Measurements from ENCODE around the gene IFI27.

The IFI27 gene

DNA sequence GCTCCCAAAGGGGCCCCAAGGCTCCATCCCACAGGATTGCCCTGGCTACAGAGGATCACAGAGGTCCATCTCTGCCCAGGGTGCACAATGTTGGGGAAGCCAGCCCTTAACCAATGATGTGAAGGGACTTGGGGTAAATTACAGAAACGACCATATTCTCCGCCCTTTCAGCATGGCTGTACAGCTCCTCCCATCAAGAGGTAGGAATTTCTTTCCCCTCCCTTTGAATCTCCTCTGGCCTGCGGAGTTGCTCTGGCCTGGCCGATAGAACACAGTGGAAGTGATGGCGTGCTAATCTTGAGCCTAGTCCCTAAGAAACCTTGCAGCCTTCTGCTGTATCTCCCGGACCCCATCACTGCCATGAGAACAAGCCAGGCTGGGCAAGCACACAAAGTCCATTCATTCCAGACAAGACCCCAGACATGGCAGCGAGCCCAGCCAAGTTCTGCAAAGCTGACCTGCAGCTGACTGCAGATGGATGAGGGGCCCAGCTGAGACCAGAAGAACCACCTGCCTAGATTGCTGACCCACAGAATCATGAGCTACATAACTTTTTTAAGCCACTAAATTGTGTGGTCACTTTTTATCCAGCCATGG, 6.9 kb upstream of the IFI27 start:
- DNase-seq = no peak

DNA sequence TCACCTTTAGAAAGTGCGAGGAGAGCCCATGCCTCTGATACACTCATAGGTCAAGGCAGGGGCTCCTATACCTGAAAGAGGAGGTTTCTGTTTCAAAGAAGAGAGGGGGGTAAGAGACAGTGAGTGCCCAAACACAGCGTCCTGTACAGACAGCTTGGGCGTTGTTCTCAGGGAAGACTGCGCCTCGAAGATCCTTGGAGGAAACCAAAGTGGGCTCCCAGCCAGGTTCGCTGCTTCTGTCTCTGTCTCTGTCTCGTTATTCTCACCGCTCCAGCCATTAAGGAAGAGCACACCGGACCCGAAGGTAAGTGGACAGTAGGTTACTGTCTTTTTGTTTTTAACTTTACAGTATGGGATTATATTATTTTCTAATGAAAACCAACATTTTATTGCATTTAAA, 5.8 kb upstream of the IFI27 start:
- no peak for DNase-seq

DNA sequence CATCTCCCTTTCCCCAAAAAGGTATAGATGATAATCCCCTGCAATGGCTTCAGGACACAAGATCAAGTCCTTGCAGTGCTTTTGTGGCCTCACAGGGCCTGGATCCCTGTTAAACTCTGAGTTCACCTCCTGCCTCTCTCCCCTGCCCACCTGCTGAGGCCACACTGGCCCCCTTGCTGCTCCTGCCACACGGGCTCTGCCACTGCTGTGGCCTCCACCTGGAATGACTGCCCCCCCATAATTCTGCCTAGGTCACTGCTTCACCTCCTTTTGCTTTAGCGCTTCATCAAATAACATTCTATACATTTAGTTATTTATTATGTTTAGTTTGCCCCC, 653 bp upstream of the IFI27 start:
- no peak for DNase-seq

DNA sequence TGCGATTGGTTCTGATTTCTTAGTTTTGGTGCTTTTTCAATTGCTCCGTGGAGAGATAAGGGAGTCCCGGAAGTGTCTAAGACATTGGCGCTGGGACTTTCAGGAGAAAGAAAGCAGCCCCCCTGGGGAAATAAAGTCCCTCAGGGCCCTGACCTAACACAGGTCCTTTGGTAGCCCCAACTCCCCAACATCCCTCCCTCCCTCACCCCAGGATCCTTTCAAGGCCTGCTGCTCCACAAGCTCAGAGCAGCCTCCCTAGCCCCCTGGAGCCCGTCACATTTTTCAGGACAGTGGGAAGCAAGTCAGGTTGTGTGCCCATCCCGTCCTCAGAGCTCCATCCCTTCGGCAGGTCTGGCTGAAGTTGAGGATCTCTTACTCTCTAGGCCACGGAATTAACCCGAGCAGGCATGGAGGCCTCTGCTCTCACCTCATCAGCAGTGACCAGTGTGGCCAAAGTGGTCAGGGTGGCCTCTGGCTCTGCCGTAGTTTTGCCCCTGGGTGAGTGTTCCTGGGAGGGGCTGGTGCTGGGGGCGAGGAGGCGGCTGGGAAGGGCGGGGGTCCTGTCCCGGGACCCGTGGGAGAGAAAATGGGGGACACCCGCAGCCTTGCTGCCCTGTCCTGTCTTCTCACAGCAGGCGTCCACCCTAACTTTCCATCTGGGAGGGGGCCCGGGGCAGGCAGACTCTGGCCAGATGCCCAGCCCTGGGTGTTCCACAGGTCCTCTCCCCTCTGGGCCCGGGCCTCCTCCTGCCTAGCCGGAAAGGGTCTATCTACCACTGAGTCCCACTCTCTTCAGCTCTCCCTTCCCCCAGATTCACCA, 950 bp downstream of the IFI27 start:
- DNase-seq = no peak

DNA sequence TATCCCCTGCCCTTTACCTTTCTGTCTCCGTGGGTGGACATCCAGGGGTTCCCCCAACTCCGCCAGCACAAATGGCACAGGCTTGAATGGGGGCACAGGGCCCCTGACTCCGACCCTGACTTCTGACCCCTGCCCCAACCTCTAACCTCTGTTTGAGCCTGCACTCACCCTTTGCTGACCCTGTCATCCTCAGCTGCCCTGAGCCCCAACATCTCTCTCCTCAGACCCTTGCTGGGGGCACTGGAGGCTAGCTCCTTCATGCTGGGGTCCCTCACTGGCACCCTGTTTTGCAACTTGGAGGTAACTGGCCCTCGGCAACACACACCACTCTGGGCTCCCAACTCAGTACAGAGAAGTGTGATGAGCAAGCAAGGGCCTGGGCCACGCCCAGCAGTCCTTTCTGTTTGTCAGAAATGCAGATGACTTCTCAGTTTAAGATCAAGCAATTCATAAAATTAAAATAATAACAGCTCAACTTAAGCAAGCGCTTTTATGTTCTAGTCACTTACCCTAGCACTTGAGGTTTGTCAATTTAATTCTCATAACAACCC, 2.1 kb downstream of the IFI27 start:
- no peak for DNase-seq

DNA sequence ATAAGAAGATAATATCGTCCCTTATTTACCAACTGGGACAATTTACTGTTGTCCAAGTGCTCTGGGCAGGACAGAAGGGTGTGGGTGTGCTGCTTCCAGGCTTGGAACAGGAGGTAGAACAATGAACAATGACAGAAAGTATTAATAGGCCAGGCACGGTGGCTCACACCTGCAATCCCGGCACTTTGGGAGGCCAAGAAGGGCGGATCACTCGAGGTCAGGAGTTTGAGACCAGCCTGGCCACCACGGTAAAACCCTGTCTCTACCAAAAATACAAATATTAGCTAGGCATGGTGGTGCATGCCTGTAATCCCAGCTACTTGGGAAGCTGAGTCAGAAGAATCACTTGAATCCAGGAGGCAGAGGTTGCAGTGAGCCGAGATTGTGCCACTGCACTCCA, 2.5 kb downstream of the IFI27 start:
- no peak for DNase-seq

DNA sequence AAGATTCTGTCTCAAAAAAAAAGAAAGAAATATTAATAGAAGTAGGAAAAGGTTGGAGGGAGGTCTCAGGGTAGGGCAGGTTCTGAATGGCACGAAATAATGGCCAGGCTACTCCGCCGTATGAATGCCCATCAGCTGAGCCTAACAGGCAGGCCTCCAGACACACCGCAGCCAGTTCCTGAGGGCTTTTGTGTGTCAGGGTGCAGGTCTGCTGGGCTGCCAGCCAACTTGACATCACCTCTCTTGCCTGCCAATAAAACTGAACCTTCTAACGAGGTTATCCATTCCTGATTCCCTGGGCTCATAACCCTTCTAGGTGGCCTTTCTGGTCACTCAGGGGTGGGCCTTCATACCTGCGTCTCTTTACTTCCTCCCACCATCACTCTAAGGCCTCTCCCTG, 3.0 kb downstream of the IFI27 start:
- no peak for DNase-seq

DNA sequence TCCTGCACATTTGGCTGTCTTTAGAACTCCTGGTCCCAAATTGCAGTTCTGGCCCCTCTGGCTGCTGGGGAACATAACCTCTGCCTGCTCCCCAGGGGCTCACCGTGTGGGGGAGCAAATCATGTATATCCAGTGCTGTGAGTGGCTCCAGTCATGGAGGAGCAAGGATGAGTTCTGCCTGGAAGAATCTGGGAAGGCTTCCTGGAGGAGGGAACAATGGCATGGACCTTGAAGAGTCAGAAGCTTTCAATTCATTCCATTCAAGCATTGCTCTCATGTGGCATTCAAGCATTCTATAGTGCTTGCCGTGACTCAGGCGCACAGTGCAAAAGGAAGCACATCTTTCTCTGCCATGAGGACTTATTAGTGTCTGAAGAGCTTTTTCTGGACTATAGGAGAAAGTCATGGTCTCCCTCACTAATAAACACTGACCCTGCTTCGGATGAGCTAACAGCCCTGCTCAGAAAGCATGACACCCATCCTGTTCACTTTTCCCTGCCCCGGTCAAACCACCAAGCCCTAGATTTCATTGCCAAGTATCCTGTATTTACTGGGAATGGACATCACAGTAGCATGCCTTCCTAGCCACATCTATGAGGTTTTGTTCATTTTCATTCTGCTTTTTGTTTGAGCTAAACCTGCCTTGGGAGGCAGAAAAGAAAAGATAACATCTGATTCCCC, 3.5 kb downstream of the IFI27 start:
- DNase-seq = no peak

DNA sequence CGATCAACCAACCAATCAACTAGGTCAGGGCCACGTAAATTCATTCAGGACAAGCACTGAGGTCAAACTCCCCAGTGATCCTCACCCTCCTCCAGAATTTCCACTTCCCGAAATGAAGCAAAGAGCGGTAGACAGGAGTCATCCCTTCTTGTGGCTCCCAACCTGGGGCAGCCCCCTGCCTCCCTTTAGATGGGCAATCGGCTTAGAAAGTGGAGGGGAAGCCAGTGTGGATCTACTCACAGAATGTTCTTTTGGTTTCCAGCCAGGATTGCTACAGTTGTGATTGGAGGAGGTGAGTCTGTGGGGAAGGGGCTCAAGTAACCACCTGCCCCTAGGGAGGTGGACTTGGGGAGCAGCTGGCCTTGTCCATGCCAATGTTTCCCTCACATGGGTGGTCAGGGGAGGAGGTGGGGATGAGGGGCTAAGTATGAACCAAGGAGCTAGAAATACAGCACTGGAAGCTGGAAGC, 4.1 kb downstream of the IFI27 start:
- DNase-seq = no peak

DNA sequence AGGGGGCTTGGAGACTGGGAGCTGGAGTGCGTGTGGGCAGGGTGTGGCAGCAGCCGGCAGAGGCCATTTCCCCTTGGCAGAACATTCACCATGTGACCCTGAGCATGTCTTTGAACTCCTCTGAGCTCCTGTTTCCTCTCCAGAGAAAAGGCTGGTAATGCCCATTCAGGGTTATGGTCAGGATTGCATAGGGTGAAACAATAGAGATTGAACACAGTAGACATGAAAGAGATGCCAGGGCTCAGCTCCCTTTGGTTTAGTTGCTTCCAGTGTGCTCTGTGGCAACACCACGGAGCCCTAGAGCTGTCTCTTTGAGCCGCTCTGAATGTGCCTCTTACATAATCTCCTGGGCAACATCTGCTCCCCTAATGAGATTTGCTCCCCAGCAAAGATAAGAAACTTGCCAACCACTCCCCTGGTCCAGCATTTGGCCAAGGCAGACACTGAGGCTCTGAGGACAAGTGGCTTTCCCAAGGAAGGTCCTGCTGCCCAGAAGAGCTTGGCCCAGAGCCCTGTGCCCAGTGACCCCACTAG, 4.6 kb downstream of the IFI27 start:
- no peak for DNase-seq

DNA sequence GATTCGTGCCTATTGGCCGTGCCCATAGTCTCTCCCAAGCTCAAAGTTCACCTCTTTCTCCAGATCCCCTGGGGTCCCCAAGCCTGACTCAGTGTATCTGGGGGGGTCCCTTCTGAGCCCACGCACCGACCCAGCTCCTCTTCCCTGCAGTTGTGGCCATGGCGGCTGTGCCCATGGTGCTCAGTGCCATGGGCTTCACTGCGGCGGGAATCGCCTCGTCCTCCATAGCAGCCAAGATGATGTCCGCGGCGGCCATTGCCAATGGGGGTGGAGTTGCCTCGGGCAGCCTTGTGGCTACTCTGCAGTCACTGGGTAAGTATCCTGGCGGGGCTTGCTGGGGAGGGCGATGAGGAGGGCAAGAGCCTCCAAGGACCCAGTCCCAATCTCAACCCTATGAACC, 5.1 kb downstream of the IFI27 start:
- DNase-seq = no peak

DNA sequence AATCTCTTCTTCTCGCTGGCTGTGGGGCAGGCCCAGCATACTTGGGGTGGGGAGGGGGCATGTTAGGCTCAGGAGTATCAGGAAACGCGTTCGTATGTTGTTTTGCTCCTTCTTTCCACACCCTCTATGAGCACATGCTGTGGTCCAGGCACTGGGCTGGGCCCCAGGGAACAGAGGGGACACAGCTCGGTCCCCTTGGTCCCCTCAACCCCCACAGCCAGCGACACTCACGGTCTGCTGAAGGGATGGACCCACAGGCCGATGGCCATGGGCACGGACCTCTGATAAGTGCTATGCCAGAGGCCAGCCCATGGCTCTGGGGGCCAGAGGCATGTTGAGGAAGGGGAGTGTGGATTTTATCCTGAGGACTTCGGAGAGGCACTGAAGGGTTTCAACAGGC, 6.2 kb downstream of the IFI27 start:
- DNase-seq = no peak

DNA sequence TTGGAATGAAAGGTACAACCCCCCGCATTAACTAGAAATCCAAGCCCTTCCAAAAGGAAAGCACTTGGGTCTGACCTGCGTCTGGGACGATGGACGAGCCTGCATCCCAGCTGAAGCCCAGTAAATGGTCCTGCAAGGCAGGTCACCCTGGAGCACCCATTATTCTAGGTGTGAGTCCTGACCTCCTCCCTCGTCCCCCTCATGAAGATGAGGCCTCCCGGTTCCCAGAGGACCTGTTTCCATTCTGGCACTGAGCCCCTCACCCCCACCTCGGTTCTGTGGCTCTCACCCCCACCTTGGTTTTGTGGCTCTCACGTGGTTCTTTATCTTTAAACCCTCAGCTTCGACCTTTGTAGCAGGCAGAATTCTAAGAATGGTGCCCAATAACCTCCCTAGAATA, 7.3 kb downstream of the IFI27 start:
- DNase-seq = no peak

DNA sequence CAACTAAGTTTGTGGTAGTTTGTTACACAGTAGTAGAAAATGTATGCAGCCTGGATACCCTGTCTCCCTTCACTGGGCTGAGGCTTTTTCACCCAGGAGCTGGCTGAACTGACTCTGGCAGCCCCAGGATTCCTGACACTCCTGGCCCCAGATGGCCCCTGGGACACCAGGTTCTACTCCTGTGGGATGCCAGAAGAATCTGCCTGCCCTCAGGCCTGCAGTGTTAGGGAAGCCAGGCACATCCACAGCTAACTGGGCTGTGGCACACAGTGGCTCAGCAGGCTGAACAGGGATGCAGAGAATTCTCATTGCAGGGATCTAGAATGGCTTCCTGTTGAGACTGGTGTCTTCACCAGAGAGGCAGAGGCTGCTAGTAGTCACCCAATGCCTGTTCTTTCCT, 8.5 kb downstream of the IFI27 start:
- no peak for DNase-seq

DNA sequence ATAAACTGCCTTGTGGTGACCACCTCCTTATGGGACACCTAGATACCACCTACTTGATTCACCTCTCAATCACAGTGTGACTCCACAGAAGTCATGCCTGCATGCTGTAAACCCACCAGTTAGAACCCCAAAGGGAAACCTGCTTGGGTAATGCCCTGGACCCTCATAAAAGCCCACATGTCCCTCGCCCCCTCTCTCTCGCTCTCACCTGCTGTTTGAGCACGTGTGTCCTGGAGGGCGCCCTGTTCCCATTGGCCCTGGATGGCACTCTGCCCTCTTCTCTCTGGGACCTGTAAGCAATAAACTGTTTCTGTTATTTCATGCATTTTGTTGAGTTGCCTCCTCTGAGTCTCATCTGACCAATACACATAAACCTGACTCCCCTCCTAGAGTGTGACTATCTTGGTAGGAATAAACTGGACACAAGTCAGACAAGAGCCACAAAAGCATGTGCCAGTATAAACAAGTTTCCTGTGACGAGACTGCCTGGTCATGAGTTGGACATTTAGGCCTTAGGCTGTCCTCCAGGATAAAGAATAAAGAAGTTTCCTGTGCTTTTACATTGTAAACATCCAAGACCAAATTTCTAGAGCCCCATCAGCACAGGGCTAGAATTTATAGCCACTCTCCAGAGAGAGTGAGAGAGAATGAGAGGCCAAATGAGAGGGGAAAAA, 10.3 kb downstream of the IFI27 start:
- no peak for DNase-seq

DNA sequence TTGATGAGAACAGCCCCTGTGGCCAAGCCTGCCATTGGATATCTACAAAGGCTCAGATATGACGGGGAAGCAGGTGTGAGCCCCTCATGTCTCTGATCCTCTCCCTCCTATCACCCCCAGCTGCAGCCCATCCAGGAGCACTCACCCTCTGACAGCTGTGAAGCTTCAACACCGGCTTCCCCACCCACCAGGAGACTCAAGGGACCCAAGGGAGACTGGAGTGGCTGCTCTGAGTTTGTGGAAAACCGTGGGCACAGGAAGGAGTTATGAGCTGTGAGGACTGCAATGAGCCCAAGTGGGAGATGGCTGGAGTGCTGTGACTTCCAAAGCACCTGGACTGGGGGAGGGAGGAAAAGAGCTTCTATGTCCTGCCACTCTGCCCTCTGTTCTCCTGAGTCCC, 10.9 kb downstream of the IFI27 start:
- no peak for DNase-seq

DNA sequence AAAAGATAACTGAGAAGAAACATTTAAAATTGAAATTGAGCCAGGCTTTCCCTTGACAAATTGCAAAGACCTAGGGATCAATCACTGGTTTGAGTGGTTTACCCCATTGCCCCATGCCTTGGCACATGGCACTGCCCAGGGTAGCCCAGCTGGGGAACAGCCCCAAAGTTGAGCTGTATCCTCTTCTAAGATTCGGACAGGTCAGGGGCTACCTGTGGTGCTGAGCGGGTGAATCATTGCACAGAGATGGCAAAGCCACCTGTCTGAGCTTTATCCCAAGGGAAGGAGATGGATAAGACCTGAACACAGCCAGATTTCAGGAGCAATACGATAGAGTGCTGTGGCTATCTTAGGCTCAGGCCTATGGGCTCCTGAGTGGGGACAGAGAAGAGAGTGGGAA, 11.9 kb downstream of the IFI27 start:
- no peak for DNase-seq

DNA sequence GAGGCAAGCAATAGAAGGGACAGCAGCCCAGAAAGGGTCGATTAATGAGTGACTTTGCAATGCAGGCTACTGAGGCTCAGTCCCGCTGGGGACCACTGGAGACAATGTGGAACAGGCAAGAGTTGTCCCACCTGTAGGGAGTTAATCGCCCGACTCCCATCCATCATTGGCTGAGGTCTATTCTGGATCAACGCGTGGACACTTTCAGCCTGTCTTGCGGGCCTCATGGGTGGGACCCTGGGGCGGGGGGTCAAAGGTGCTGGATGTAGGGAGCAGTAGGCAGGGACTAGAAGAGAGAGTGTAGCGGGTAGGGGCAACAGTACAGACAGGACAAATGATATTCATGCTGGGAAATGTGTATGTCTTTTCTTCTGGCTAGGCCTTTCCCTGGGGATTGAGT, 12.8 kb downstream of the IFI27 start:
- DNase-seq = no peak

DNA sequence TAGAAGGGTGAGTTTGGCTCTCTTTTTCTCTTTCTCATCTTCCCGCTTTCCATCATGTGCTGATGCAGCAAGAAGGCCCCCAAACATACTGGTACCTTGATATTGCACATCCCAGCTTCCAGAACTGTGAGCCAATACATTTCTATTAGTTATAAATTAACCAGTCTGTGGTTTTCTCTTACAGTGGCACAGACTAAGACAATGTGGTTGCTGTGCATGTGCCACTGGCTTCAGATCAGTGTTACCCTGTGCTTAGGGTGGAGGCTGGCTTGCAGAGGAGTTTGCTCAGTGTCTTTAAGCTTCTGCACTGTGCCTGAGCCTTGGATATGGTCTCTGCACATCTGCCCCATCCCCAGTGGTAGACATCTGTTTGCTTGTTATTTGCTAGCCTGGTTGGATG, 13.3 kb downstream of the IFI27 start:
- DNase-seq = no peak

DNA sequence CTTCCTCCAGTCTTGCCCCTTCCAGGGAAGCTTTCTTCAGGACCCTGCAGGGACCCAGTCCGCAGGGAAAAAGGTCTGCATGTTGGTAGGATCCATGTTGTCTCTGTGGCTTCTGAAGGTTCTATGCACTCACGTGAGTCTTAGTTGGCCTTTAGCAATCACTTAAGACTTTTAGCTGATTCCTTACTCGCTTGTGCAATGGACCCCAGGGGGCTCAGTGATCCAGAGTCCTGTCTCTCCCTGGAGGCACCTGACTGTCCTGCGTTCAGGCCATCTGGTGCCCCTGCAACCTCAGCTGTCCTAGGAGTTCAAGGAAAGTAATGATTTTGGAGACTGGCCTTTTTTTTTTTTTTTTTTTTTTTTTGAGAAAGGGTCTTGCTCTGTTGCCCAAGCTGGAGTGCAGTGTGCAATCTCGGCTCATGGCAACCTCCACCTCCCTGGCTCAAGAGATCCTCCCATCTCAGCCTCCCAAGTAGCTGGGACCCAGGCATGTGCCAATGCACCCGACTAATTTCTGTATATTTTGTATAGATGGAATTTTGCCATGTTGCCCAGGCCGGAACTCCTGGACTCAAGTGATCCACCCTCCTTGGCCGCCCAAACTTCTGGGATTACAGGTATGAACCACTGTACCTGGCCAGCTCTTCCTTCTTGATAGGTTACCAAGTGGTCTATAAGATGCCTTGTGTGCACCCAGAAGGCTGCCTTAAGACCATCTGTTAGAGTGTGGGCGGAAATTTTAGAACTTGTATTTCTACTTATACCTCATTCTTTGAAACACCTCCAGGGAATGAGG, 14.2 kb downstream of the IFI27 start:
- DNase-seq = no peak

DNA sequence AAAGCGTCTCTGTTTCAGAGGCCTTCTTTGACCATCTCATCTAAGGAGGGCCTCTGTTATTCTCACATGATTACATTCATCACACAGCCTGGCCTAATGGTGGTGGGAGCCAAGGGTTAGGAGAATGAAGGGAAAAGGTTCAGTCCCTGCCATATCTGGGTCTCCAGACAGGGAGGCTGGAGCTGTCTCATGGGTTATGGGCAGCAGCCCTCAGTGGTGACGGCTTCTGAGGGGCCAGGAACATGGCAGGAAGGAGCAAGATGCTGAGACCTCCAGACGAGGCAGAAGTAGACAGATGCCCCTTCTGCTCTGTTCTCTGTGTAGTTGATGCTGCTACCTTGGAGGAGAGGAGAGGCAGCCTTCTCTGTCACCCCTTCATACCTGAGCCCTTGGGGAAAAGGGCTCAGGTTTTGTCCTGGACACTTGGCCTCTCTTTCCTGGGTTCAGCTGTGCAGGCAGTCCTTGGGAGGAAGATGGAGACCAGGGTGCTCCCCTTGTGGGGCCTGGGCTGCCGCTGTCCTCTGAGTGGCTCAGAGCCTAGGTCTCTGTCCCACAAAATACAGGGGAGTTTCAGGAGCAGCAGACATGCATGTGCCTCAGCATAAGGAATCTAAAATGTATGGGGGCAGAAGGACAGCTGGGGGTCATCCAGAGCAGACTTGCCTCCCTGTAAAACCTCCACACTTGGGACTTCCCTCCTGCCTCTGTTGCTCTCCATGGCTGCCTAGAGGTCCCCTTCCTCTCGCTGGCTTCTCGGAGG, 15.3 kb downstream of the IFI27 start:
- DNase-seq = no peak

DNA sequence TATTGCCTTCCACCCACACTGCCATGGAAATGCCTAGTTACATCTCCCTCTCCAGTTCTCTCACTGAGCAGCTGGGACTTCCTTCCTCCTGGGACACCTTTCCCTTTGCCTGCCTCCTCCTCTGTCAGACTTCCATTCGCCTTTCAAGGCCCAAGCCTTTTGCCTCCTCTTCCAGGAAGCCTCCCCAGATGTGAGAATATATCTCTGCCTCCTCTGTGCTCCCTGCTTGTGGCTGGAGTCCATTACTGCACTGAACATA, 15.8 kb downstream of the IFI27 start:
- DNase-seq = no peak
